Measurements from ENCODE around the gene BDH1.

GRCh38 chr3:197545571-197545970 lies 10.2 kb downstream of the BDH1 start:
- TF ChIP-seq, protein P1, sequence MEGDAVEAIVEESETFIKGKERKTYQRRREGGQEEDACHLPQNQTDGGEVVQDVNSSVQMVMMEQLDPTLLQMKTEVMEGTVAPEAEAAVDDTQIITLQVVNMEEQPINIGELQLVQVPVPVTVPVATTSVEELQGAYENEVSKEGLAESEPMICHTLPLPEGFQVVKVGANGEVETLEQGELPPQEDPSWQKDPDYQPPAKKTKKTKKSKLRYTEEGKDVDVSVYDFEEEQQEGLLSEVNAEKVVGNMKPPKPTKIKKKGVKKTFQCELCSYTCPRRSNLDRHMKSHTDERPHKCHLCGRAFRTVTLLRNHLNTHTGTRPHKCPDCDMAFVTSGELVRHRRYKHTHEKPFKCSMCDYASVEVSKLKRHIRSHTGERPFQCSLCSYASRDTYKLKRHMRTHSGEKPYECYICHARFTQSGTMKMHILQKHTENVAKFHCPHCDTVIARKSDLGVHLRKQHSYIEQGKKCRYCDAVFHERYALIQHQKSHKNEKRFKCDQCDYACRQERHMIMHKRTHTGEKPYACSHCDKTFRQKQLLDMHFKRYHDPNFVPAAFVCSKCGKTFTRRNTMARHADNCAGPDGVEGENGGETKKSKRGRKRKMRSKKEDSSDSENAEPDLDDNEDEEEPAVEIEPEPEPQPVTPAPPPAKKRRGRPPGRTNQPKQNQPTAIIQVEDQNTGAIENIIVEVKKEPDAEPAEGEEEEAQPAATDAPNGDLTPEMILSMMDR (IDR thresholded peaks at IDR 0.05) = no peak
- TF ChIP-seq POLR2A (IDR thresholded peaks at IDR 0.05) = no peak
